Epithelial cell of esophagus (primary cell): ENCODE measurements around the gene POU2AF3.
"Not testable (repeated sequence)": the region's sequence is repeated elsewhere in the genome, so short reads cannot be mapped to it uniquely, and the experiment has no call there.

Source experiments
- DNase-seq: peaks from one replicate; pipeline ENCODE4 v3.0.0; 2010; ENCODE audit warnings: low read depth
- H3K4me3 ChIP-seq: 2 replicates; pipeline ENCODE4 v1.5.1; 2011; ENCODE audit warnings: mild to moderate bottlenecking, low read length, control low read depth
- CTCF ChIP-seq: IDR thresholded peaks from 2 replicates; pipeline ENCODE4 v1.5.1; 2011; ENCODE audit warnings: low read depth, mild to moderate bottlenecking, low read length, control low read depth, inconsistent platforms; ENCODE audit not compliant: insufficient read depth; ENCODE audit errors: missing control alignments

POU2AF3 gene

GRCh38 chr11:111319296-111319695 is 20.9 kb downstream of the POU2AF3 start:
- no peak overlapping the region for H3K4me3 ChIP-seq
- TF ChIP-seq CTCF: no peak
- DNase-seq: no peak

GRCh38 chr11:111320199-111320598 is 21.9 kb downstream of the POU2AF3 start:
- not testable (repeated sequence) for DNase-seq, H3K4me3 ChIP-seq

- TF ChIP-seq CTCF: no peak
- DNase-seq: no peak
- no peak overlapping the region for H3K4me3 ChIP-seq
These were observed 22.6 kb downstream of the POU2AF3 start for GRCh38 chr11:111320728-111321568.

- DNase-seq: peak; percentile 39
- H3K4me3 ChIP-seq: no peak overlapping the region
- TF ChIP-seq CTCF: no peak
These were observed 24.2 kb downstream of the POU2AF3 start for GRCh38 chr11:111322534-111322933.

GRCh38 chr11:111324277-111324720 is 26.0 kb downstream of the POU2AF3 start:
- DNase-seq: no peak
- TF ChIP-seq CTCF: no peak
- no peak overlapping the region for H3K4me3 ChIP-seq

GRCh38 chr11:111325259-111325658 is 26.9 kb downstream of the POU2AF3 start:
- DNase-seq: no peak
- TF ChIP-seq CTCF: no peak
- no peak overlapping the region for H3K4me3 ChIP-seq

- no peak for DNase-seq
- H3K4me3 ChIP-seq: no peak overlapping the region
- TF ChIP-seq CTCF: no peak
These were observed 28.5 kb downstream of the POU2AF3 start for GRCh38 chr11:111326824-111327223.
